Transverse colon (tissue), 4 donors: ENCODE data around the gene FSTL1. TPM values are rescaled to one million over a fixed set of nuclear protein-coding genes. Genes with fewer than 3 reads are reported as not detected.
A peak's percentile ranks its signal among the peaks of the same experiment; 100 is the strongest.

Source experiments
- DNase-seq: peaks from one replicate; pipeline ENCODE4 v3.0.0-alpha.2; 2019
- H3K27ac ChIP-seq, 4 donors: fragments of 200-600 bp; sonication (generic); 2 replicates each; pipeline ENCODE4 v1.5.1; 2016 to 2018; ENCODE audit warnings: inconsistent platforms in 4 of 4
- H3K27me3 ChIP-seq: fragments of 200-600 bp; sonication (generic); 2 replicates; pipeline ENCODE4 v1.5.1; 2017; ENCODE audit warnings: inconsistent platforms
- H3K36me3 ChIP-seq, 4 donors: fragments of 200-600 bp; sonication (generic); 2 replicates each; pipeline ENCODE4 v1.5.1; 2017 to 2019; ENCODE audit warnings: inconsistent platforms in 4 of 4
- H3K4me1 ChIP-seq, 4 donors: fragments of 200-600 bp; sonication (generic); 2 replicates each; pipeline ENCODE4 v1.5.1; 2017 to 2020; ENCODE audit warnings: inconsistent platforms in 4 of 4
- H3K4me3 ChIP-seq, 4 donors: fragments of 200-600 bp; sonication (generic); 1 replicate in 1 of 4; 2 replicates in 3 of 4; pipeline versions ENCODE4 v1.5.1 to v1.6.1; 2017 to 2019; ENCODE audit warnings: inconsistent platforms in 4 of 4
- H3K9me3 ChIP-seq, 2 donors: fragments of 200-600 bp; sonication (generic); 2 replicates each; pipeline ENCODE4 v1.5.1; 2017 to 2019; ENCODE audit warnings: inconsistent platforms in 2 of 2
- CTCF ChIP-seq, 5 experiments: fragments of 200-600 bp in 3 of 5; fragments of 450-650 bp in 2 of 5; sonication (generic) in 3 of 5; IDR thresholded peaks; 1 replicate in 2 of 5; 2 replicates in 3 of 5; pipeline ENCODE4 v1.5.1; 2016 to 2017; ENCODE audit warnings: antibody characterized with exemption in 5 of 5, inconsistent platforms in 3 of 5, mild to moderate bottlenecking in 2 of 5, moderate library complexity in 1 of 5
- EP300 ChIP-seq: sonication (generic); formaldehyde crosslinking; IDR thresholded peaks from one replicate; pipeline ENCODE4 v1.6.1; 2017; ENCODE audit warnings: antibody characterized with exemption, low read depth
- POLR2A ChIP-seq: fragments of 450-650 bp; IDR thresholded peaks from one replicate; pipeline ENCODE4 v1.6.1; 2016; ENCODE audit warnings: antibody characterized with exemption, mild to moderate bottlenecking, moderate library complexity
- POLR2AphosphoS5 ChIP-seq, 3 donors: sonication (generic); formaldehyde crosslinking; IDR thresholded peaks; one replicate each; pipeline ENCODE4 v1.6.1; 2016; ENCODE audit warnings: antibody characterized with exemption in 3 of 3
- WGBS, 2 donors: methylation state at CpG; one replicate each; pipeline ENCODE4 v1.1.5; 2018; ENCODE audit warnings: low coverage in 1 of 2; 5-methylcytosine and 5-hydroxymethylcytosine counted together
- in situ Hi-C, 4 donors: fragments of 200-750 bp; cut with MboI; loops; one replicate each; pipeline versions ENCODE4 v1.15.0 to v1.15.1; 2017; ENCODE audit warnings: low sequenced_read_pairs in 3 of 4, low pct_ligation_motif_present in 1 of 4, low pct_unique_long_range_greater_than_20kb in 1 of 4
- intact Hi-C: fragments of 100-400 bp; cut with DNase I; formaldehyde crosslinking; loops from one replicate; pipeline ENCODE4 v1.15.1; 2023; ENCODE audit warnings: low total_unique reads
- total RNA-seq, 4 donors: library from RNA; depleted of rRNA; stranded (reverse); fragments of >200 nt; gene quantifications; one replicate each; pipeline ENCODE4 v1.1.0, GENCODE V29; 2016

FSTL1 gene
- 100 to 1,000 TPM in 1 of 4 donors, 10 to 100 TPM in 3; 81.2 to 106 (median 91.8) TPM for total RNA-seq

- peak within 1 kb of the TSS; percentile 86 to 97 (median 92) for H3K27ac ChIP-seq
- WGBS, 2 donors: 5% methylated on average over 37 of the region's 78 CpGs; no CpG with 5 or more reads in 1 of the 2 donors
Observed at GRCh38 chr3:120450600-120451271, at the start of gene FSTL1. FSTL1 (minus strand) TSS chr3:120450992; CDS start chr3:120450746, 246 bp downstream.

GRCh38 chr3:120498556-120499346, 48.0 kb upstream of the FSTL1 start:
- H3K27me3 ChIP-seq: no peaks in the 10 kb centered on the region
- DNase-seq: no peak
- 65 to 68% methylated on average over 2 of the region's 2 CpGs for WGBS, 2 donors
- H3K27ac ChIP-seq: peak overlapping the region in 3 of 4 donors; percentile 14 to 29 (median 15)
- in situ Hi-C loops: no loop called here
- peaks cover 0 to 19% (median 3%) of the 10 kb centered on the region in 4 donors for H3K4me1 ChIP-seq
- TF ChIP-seq POLR2AphosphoS5 (IDR thresholded peaks at IDR 0.05) (peak in 1 of 3 donors; percentile 28), EP300 (no peak)
- H3K4me3 ChIP-seq: no peak overlapping the region
- H3K9me3 ChIP-seq: no peaks in the 10 kb centered on the region
- no peaks in the 10 kb centered on the region for H3K36me3 ChIP-seq
- intact Hi-C loops: no loop called here

More at GRCh38 chr3:120450600-120451271, at the start of gene FSTL1:
- Histone ChIP-seq H3K36me3 (no peaks in the 10 kb centered on the region), H3K9me3 (no peaks in the 10 kb centered on the region), H3K4me3 (peak within 1 kb of the TSS; percentile 56 to 89 (median 76)), H3K27me3 (peaks cover 11% of the 10 kb centered on the region), H3K4me1 (peaks cover 9 to 40% (median 19%) of the 10 kb centered on the region in 4 donors)
- intact Hi-C loops (loop anchor here (10.0 kb wide), 1 partner anchor 54 kb away; no protein-coding TSS in a partner anchor), in situ Hi-C loops (no loop called here)
- peak; percentile 43 for DNase-seq
- peak; percentile 69 to 89 (median 88) for TF ChIP-seq POLR2AphosphoS5 (IDR thresholded peaks at IDR 0.05)
- peak; percentile 65 for TF ChIP-seq POLR2A
- TF ChIP-seq EP300: no peak

GRCh38 chr3:120497818-120498217, 47.0 kb upstream of the FSTL1 start:
- no peak for DNase-seq
- no peaks in the 10 kb centered on the region for H3K27me3 ChIP-seq
- no peak overlapping the region for H3K4me3 ChIP-seq
- TF ChIP-seq EP300: no peak
- TF ChIP-seq POLR2AphosphoS5 (IDR thresholded peaks at IDR 0.05): no peak
- TF ChIP-seq CTCF (IDR thresholded peaks at IDR 0.05): no peak
- TF ChIP-seq POLR2A: no peak
- WGBS, 2 donors: 60 to 74% methylated on average over 2 of the region's 2 CpGs
- H3K9me3 ChIP-seq: no peaks in the 10 kb centered on the region
- in situ Hi-C loops (no loop called here), intact Hi-C loops (no loop called here)
- peaks cover 0 to 19% (median 3%) of the 10 kb centered on the region in 4 donors for H3K4me1 ChIP-seq
- H3K36me3 ChIP-seq: no peaks in the 10 kb centered on the region
- peak overlapping the region; percentile 3 to 69 (median 48) for H3K27ac ChIP-seq

- no peak for DNase-seq
- H3K36me3 ChIP-seq: no peaks in the 10 kb centered on the region
- in situ Hi-C loops (no loop called here), intact Hi-C loops (no loop called here)
- TF ChIP-seq EP300 (no peak), CTCF (IDR thresholded peaks at IDR 0.05) (no peak), POLR2AphosphoS5 (IDR thresholded peaks at IDR 0.05) (no peak), POLR2A (no peak)
- peaks cover 0 to 19% (median 3%) of the 10 kb centered on the region in 4 donors for H3K4me1 ChIP-seq
- H3K9me3 ChIP-seq: no peaks in the 10 kb centered on the region
- H3K27me3 ChIP-seq: no peaks in the 10 kb centered on the region
- no peak overlapping the region for H3K4me3 ChIP-seq
- H3K27ac ChIP-seq: peak overlapping the region; percentile 3 to 69 (median 48)
- 47 to 50% methylated on average over 3 of the region's 3 CpGs for WGBS, 2 donors
Observed at GRCh38 chr3:120497336-120497735, 46.5 kb upstream of the FSTL1 start.
